HG03521 (cell line): ENCODE results near the gene LRRC4.
A peak's percentile ranks its signal among the peaks of the same experiment; 100 is the strongest.

Experiments used
- ATAC-seq: cut with Tn5 transposase; IDR thresholded peaks from one replicate; pipeline ENCODE4 v1.9.1; 2021; ENCODE audit warnings: mild to moderate bottlenecking, moderate library complexity; ENCODE audit not compliant: unreplicated experiment

LRRC4 gene

GRCh38 chr7:128008141-128008540 lies 23.1 kb downstream of the LRRC4 start:
- ATAC-seq: no peak

DNA sequence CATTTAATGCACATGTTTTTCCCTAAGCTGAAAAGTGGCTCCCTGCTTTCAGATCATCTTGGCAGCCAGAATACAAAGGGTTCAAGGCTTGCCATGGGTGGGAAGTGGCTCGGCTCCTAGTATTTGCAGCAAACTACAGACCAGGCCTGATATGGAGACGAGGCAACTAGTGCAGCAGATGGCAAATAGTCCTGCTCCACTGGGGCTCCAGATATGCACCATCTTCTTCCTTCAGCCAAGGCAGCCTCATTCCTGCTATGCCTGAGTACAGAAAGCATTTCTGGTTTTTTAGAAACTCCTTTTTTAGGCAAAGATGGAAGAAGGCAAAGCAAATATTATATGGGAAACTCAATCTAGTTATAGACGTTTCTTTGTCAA lies 23.9 kb downstream of the LRRC4 start:
- ATAC-seq: no peak

DNA sequence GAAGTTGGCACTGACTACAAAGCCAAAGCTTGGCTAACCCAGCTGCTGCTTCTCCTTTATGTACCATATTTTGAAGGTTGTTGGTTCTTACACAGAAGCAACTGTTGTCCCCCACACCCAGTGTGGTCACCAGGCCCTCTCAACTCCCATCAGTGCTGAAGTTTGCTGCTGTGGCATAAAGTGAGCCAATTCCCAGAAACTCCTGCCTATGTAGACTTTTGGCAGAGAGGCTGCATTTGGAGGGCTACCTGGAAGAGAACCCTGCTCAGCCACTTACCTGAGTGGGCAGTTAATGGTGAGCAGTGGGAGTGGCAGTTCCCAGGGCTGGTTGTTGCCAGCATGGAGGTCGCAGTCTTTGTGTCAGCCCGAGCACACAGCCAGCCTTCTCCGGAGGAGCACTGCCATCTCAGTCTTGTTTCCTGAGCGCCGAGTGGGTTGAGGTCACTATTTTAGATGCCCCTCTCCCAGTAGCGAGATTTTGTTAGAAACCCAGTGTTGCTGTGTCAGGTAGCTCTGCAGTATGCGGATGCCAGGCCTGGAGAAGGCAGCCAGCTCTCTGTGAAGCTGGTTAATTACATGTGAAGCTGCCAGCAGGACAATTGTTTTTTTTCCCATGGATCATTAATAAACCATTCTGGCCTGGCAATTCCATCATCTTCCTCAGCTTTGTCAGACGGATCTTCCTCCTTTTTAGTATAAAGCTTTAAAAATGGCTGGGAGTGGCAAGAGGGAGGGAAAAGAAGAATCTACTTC lies 24.5 kb downstream of the LRRC4 start:
- no peak for ATAC-seq

GRCh38 chr7:128005759-128006159 lies 25.5 kb downstream of the LRRC4 start:
- ATAC-seq: no peak

GRCh38 chr7:128005117-128005516 lies 26.1 kb downstream of the LRRC4 start:
- no peak for ATAC-seq

GRCh38 chr7:128004623-128005022 lies 26.6 kb downstream of the LRRC4 start:
- no peak for ATAC-seq

GRCh38 chr7:128003787-128004186 lies 27.4 kb downstream of the LRRC4 start:
- ATAC-seq: no peak

DNA sequence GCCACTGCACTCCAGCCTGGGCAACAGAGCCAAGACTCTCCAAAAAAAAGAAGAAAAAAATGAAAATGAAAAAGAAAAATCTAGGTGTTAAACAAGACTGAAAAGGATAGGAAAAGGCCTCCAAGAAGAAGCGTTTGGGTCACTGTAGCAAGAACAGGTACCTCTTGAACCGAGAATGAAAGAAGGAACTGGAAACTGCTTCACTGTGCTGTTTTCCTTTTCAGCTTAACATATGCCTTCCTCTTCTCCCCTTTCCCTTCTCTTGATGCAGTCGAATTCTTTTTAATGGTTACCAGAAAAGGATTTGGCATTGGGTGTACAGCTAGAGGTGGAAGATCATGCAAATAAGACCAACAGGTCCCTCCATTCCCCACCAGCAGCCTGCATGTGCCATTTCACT lies 28.1 kb downstream of the LRRC4 start:
- ATAC-seq: peak; percentile 42

- peak; percentile 61 for ATAC-seq
Observed at GRCh38 chr7:128000854-128001265, 30.4 kb downstream of the LRRC4 start.

DNA sequence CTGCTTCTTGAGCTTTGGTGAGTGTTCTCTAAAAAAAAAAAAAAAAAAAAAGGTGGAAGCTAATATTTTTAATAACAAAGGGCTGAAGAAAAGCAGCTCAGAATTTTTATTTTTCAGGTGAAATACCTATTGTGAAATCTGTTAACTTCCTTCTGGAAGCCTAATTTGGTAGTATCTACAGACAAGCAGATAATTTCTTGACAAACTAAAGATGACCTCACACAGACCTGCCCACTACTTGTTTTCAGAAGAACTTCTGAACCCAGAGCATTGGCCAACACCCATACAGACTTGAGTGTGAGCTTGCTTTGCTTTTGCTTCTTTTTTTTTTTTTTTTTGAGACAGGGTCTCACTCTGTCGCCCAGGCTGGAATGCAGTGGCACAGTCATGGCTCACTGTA lies 31.2 kb downstream of the LRRC4 start:
- ATAC-seq: no peak

DNA sequence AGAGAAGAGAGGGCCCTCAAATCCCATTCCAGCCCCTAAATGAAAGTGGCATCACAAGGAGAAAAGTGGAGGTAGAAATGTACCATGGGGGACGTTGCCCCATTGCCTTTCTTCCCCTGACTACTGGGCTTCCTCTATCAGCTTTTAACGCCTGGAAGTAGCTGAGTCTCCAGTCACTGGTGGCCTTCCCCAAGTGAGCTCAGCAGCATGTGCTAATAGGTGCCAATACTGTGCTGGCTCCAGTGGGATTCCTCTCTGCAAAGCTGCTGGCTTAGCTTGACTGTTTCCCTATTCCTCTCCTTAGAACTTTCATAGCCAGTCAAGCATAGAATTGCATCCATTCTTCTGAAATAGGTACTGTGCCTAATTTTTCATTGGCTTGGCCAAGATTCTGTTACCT lies 32.6 kb downstream of the LRRC4 start:
- ATAC-seq: no peak

GRCh38 chr7:127997226-127997922 lies 33.9 kb downstream of the LRRC4 start:
- no peak for ATAC-seq

GRCh38 chr7:127996253-127997071 lies 34.8 kb downstream of the LRRC4 start:
- no peak for ATAC-seq

DNA sequence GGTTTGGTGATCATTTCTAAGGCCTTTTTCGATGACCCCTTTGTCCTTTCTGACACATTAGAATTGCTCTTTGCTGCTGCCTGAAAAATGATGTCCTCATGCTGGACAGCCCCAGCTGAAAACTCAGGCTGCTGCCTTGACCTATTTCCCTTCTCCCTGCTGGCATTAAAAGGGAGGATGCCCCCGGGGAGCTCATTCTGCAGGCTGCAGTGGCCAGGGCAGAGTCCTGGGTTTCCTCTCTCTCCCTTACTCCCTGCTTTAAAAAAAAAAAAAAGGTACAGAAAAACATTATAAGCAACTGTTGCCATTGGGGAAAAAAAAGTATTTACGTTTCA lies 35.4 kb downstream of the LRRC4 start:
- ATAC-seq: no peak

DNA sequence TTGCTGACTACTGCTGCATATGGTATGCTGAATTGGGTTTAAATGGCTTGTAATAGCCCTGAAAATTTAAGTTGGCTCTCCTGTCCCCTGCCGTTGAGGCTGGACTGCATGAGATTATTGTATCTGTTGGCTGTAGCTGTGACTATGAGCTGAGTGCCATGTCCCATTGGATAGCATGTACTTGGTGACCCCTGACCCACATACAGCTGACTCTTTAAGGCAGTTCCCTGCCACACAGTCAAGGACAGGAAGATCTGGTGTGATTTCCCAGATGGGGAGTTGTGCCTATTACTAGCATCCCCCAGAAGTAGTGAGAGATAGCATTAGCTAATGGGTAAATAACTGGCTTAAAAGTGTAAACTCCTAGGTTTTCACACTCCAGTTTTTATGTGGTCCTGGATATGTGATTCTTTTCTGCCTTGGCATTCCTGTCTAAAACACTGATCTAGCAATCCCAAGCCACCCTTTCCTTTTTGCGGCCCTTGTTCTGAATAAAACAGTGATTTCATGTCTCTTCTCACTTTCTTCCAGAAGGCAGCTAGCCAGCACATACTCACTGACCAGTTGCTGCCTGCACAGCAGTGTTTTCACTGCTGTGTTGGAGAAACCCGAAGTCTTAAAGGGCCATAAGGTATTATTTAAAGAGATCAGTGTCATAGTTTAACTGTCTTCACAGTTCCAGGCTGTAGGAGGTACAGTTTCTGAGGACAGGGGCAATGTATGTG lies 35.9 kb downstream of the LRRC4 start:
- no peak for ATAC-seq

DNA sequence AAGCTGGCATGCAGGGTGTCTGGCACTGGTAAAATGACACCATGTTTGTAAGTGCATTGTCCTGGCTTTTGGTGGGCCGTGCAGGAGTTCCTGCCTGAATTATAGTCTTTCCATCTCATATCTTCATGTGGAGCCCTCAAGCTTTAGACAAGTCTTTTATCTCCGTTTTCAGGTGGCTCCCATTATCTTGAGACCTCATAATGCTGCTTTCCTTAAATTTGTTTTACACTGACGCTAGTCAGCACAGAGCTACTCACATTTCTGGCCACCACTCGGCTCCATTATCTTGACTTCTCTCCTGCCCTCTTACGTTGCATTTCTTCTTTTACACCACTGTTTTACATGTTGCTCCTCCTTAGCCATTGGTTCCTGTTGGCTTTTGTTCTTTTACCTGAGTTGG lies 37.2 kb downstream of the LRRC4 start:
- ATAC-seq: no peak

DNA sequence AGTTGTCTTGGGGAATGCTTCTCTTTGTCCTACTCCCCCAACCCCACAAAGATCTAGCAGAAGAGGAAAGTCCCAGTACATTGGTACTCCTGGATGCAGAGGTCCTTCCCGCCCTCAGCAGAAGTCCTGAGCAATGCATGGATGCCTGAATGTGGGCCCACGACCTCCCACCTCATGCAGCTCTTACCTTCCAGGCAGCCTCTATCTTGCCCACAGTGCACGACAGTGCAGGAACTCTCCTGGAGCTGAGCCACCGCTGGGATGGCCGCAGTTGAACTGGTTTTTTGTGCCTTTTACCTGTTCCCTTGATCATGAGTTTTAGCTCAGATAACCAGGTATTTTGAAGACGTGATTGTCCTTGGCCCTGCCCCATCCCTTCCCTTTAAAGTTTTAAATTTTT lies 37.9 kb downstream of the LRRC4 start:
- ATAC-seq: no peak

DNA sequence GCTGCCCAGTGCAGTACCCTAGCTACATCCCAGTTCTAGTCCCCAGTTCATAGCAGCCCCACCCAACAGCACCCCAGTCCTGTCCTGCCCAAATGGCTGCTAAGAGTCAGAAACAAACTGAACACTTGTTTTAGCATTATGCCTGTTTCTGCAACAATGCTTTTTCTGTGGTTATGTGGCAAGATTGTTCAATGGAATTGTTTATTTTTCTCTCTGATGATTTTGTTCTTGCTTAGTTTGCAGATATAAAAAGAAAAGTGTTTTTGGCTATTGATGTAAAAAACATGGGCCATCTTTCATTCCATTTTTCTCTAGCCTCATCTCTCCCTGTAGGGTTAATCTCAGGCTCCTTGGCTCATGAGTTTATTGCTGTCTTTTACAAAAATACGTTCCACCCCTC lies 42.5 kb downstream of the LRRC4 start:
- ATAC-seq: no peak

GRCh38 chr7:127986581-127987521 lies 44.4 kb downstream of the LRRC4 start:
- no peak for ATAC-seq

DNA sequence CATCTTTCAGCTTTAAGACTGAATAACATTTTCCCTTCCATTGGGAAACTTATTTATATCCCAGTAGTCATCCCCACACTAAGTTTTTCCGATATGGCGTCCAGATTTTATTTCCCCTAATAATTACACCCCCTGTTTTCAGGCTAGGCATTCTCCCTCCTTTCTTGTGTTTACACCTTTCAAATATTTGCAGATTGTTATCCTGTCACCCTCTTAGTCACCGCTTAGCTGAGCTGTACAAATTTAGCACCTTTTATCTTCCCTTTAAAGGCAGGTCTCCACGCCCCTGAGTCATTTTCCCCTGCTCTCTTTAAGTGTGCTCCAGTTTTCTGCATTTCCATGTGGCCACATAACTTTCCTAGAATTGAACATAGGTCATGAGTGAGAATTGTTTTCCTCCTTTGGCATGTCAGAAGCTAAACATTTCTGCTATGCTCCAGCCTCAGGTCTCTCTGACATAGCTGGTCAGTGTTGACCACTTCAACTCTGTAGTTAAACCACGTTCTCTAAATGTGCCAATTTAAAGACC lies 47.4 kb downstream of the LRRC4 start:
- no peak for ATAC-seq
